Smooth muscle cell (in vitro differentiated cells): ENCODE data around the gene FREM2. TPM values are rescaled to one million over a fixed set of nuclear protein-coding genes. Genes with fewer than 3 reads are reported as not detected.

Experiments
- DNase-seq: peaks from one replicate; lab custom pipeline; 2025; ENCODE audit not compliant: unreplicated experiment; lab: John Stamatoyannopoulos, UW
- H2AFZ ChIP-seq: fragments of 200-600 bp; sonication (generic); 2 replicates; pipeline ENCODE4 v1.6.0; 2016; ENCODE audit warnings: antibody characterized with exemption, low read depth, mild to moderate bottlenecking
- H3F3A ChIP-seq: fragments of 200-600 bp; sonication (generic); 2 replicates; pipeline ENCODE4 v1.6.0; 2017; ENCODE audit warnings: antibody characterized with exemption, low read depth
- H3K27ac ChIP-seq: fragments of 200-600 bp; sonication (generic); 2 replicates; pipeline ENCODE4 v1.5.1; 2016; ENCODE audit warnings: low read depth, mild to moderate bottlenecking
- H3K27me3 ChIP-seq: fragments of 200-600 bp; sonication (generic); 2 replicates; pipeline ENCODE4 v1.6.1; 2016; ENCODE audit warnings: low read depth, mild to moderate bottlenecking
- H3K36me3 ChIP-seq: fragments of 200-600 bp; sonication (generic); 2 replicates; pipeline ENCODE4 v1.5.1; 2016; ENCODE audit warnings: low read depth
- H3K4me1 ChIP-seq: fragments of 200-600 bp; sonication (generic); 2 replicates; pipeline ENCODE4 v1.5.1; 2016; ENCODE audit warnings: low read depth
- H3K4me2 ChIP-seq: fragments of 200-600 bp; sonication (generic); 2 replicates; pipeline ENCODE4 v1.6.0; 2016; ENCODE audit warnings: mild to moderate bottlenecking
- H3K4me3 ChIP-seq: fragments of 200-600 bp; sonication (generic); 2 replicates; pipeline ENCODE4 v1.5.1; 2016; ENCODE audit warnings: mild to moderate bottlenecking
- H3K79me2 ChIP-seq: fragments of 200-600 bp; sonication (generic); 2 replicates; pipeline ENCODE4 v1.6.0; 2016; ENCODE audit warnings: low read depth, mild to moderate bottlenecking
- H3K9ac ChIP-seq: fragments of 200-600 bp; sonication (generic); 2 replicates; pipeline ENCODE4 v1.6.0; 2016; ENCODE audit warnings: low read depth
- H3K9me3 ChIP-seq: fragments of 200-600 bp; sonication (generic); replicated peaks from 2 replicates; pipeline ENCODE4 v1.5.1; 2016; ENCODE audit warnings: low read depth
- H4K20me1 ChIP-seq: fragments of 200-600 bp; sonication (generic); 2 replicates; pipeline ENCODE4 v1.6.0; 2016; ENCODE audit warnings: low read depth
- CTCF ChIP-seq: fragments of 200-600 bp; sonication (generic); IDR thresholded peaks from 2 replicates; pipeline ENCODE4 v1.5.1; 2017; ENCODE audit warnings: borderline replicate concordance, mild to moderate bottlenecking, antibody characterized with exemption; ENCODE audit not compliant: insufficient read depth, poor library complexity, severe bottlenecking
- WGBS: methylation state at CpG from one replicate; pipeline ENCODE4 v1.1.7; 2016; ENCODE audit warnings: low lambda C conversion rate; 5-methylcytosine and 5-hydroxymethylcytosine counted together
- polyA plus RNA-seq: library from polyadenylated mRNA; unstranded; fragments of >200 nt; fragmentation: Nextera tagmentation; extraction: Ambion mirVana; gene quantifications from 2 replicates; pipeline ENCODE4 v1.2.1, GENCODE V29; 2016
- total RNA-seq: library from RNA; depleted of rRNA; stranded (reverse); fragments of >200 nt; gene quantifications from 2 replicates; pipeline ENCODE4 v1.2.3, GENCODE V29; 2014

Gene FREM2
- total and polyA plus RNA-seq, 2 experiments from 2014 or later = 2.7 TPM; not detected in 1

DNA sequence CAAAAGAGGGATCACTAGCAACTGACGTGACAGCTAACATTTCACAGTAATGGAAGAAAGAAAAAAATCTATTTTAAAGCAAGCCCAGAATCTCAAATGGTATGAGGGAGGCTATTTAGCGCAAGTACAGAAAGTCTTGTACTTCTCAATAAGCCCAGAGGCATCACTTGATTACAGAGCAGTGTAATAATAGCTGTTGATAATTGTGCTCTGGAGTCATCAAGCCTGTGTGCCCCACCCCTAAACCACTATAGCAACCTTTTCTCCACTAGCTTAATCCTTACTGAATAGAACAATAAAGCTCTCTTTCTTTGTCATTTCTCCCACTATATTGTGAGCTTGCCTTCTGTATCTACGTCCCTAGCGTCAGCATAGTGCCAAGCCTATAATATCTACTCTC lies 56.6 kb downstream of the FREM2 start:
- no peak overlapping the region for H3K4me3 ChIP-seq
- no peak overlapping the region for H3K4me2 ChIP-seq
- H2AFZ ChIP-seq = no peak overlapping the region
- no peaks in the 10 kb centered on the region for H3F3A ChIP-seq
- H3K4me1 ChIP-seq = peaks cover 4% of the 10 kb centered on the region
- H3K27me3 ChIP-seq = no peaks in the 10 kb centered on the region
- no peak overlapping the region for H3K27ac ChIP-seq
- H4K20me1 ChIP-seq = no peaks in the 10 kb centered on the region
- H3K36me3 ChIP-seq = no peaks in the 10 kb centered on the region
- no peak for TF ChIP-seq CTCF
- no peaks in the 10 kb centered on the region for H3K79me2 ChIP-seq
- 62% methylated on average over 4 of the region's 4 CpGs for WGBS
- no peak for DNase-seq
- H3K9me3 ChIP-seq = no peaks in the 10 kb centered on the region
- no peak overlapping the region for H3K9ac ChIP-seq

- H3K4me1 ChIP-seq = peaks cover 9% of the 10 kb centered on the region
- H3K9me3 ChIP-seq = no peaks in the 10 kb centered on the region
- no peaks in the 10 kb centered on the region for H4K20me1 ChIP-seq
- H2AFZ ChIP-seq = no peak overlapping the region
- WGBS = 38% methylated on average over 5 of the region's 5 CpGs
- no peaks in the 10 kb centered on the region for H3K79me2 ChIP-seq
- H3K9ac ChIP-seq = no peak overlapping the region
- no peaks in the 10 kb centered on the region for H3K36me3 ChIP-seq
- H3F3A ChIP-seq = no peaks in the 10 kb centered on the region
- H3K4me3 ChIP-seq = no peak overlapping the region
- no peak for DNase-seq
- H3K27ac ChIP-seq = no peak overlapping the region
- no peaks in the 10 kb centered on the region for H3K27me3 ChIP-seq
- no peak for TF ChIP-seq CTCF
- H3K4me2 ChIP-seq = no peak overlapping the region
Observed at GRCh38 chr13:38752686-38753085, 65.8 kb downstream of the FREM2 start.

GRCh38 chr13:38753878-38754277 lies 67.0 kb downstream of the FREM2 start:
- H3K36me3 ChIP-seq = no peaks in the 10 kb centered on the region
- H3K4me3 ChIP-seq = no peak overlapping the region
- H2AFZ ChIP-seq = no peak overlapping the region
- H3K4me2 ChIP-seq = no peak overlapping the region
- no peak for TF ChIP-seq CTCF
- no peaks in the 10 kb centered on the region for H3F3A ChIP-seq
- no peaks in the 10 kb centered on the region for H3K9me3 ChIP-seq
- peaks cover 16% of the 10 kb centered on the region for H3K4me1 ChIP-seq
- no peak overlapping the region for H3K27ac ChIP-seq
- no peaks in the 10 kb centered on the region for H3K27me3 ChIP-seq
- no peaks in the 10 kb centered on the region for H3K79me2 ChIP-seq
- H3K9ac ChIP-seq = no peak overlapping the region
- no peak for DNase-seq
- WGBS = 72% methylated on average over 2 of the region's 2 CpGs
- H4K20me1 ChIP-seq = no peaks in the 10 kb centered on the region

DNA sequence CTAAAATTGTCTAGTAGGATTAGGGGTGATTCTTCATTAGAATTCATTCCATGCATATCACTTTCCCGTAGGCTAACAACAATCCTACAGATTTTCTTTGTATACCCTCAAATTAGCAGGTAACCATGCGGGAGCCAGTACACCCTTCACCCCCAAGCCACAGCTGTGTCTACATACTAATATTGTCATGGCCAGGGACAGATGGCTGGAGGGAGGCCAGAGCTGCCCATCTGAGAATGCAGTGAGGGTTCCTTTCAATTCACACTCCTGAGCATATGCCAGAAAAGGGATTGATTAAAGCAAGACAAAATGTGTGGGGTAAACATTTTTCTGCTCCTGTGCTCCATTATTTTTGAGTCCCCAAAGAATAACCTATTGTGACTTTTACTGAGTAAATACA lies 68.9 kb downstream of the FREM2 start:
- DNase-seq = no peak
- Histone ChIP-seq H3K4me1 (peaks cover 25% of the 10 kb centered on the region), H3K4me2 (no peak overlapping the region), H3F3A (no peaks in the 10 kb centered on the region), H2AFZ (no peak overlapping the region), H3K4me3 (no peak overlapping the region), H3K9me3 (no peaks in the 10 kb centered on the region), H4K20me1 (no peaks in the 10 kb centered on the region), H3K36me3 (no peaks in the 10 kb centered on the region), H3K79me2 (no peaks in the 10 kb centered on the region), H3K27ac (no peak overlapping the region), H3K27me3 (no peaks in the 10 kb centered on the region), H3K9ac (no peak overlapping the region)
- TF ChIP-seq CTCF = no peak
- WGBS = 98% methylated on average over 2 of the region's 2 CpGs
